Right atrium auricular region (tissue), 2 donors: ENCODE data around the gene TMEM92. TPM values are rescaled to one million over a fixed set of nuclear protein-coding genes. Genes with fewer than 3 reads are reported as not detected.
A peak's percentile ranks its signal among the peaks of the same experiment; 100 is the strongest.
"Not testable (repeated sequence)": the region's sequence is repeated elsewhere in the genome, so short reads cannot be mapped to it uniquely, and the experiment has no call there.

Experiments
- DNase-seq: peaks from one replicate; pipeline ENCODE4 v3.0.0-alpha.2; 2019; ENCODE audit warnings: low spot score
- H3K27ac ChIP-seq, 2 donors: fragments of 200-600 bp; sonication (generic); 1 replicate in 1 of 2; 2 replicates in 1 of 2; pipeline ENCODE4 v1.5.1; 2016 to 2019
- H3K27me3 ChIP-seq, 2 donors: fragments of 200-600 bp; sonication (generic); one replicate each; pipeline versions ENCODE4 v1.5.1 to v1.6.0; 2017 to 2019
- H3K36me3 ChIP-seq: fragments of 200-600 bp; sonication (generic); one replicate; pipeline ENCODE4 v1.5.1; 2016
- H3K4me1 ChIP-seq, 2 donors: fragments of 200-600 bp; sonication (generic); one replicate each; pipeline versions ENCODE4 v1.5.1 to v1.6.0; 2017 to 2019
- H3K4me3 ChIP-seq, 2 donors: fragments of 200-600 bp; sonication (generic); 1 replicate in 1 of 2; 2 replicates in 1 of 2; pipeline ENCODE4 v1.5.1; 2017 to 2019; ENCODE audit warnings: mild to moderate bottlenecking in 1 of 2, moderate library complexity in 1 of 2
- H3K9me3 ChIP-seq, 2 donors: fragments of 200-600 bp; sonication (generic); one replicate each; pipeline ENCODE4 v1.5.1; 2019
- CTCF ChIP-seq, 2 donors: fragments of 200-600 bp; sonication (generic); IDR thresholded peaks; one replicate each; pipeline ENCODE4 v1.5.1; 2019; ENCODE audit warnings: antibody characterized with exemption in 2 of 2
- total RNA-seq, 2 donors: library from RNA; depleted of rRNA; stranded (reverse); fragments of >200 nt; gene quantifications; one replicate each; pipeline ENCODE4 v1.1.0, GENCODE V29; 2016

TMEM92 gene
- total RNA-seq, 2 donors from 2014 or later = not detected

DNA sequence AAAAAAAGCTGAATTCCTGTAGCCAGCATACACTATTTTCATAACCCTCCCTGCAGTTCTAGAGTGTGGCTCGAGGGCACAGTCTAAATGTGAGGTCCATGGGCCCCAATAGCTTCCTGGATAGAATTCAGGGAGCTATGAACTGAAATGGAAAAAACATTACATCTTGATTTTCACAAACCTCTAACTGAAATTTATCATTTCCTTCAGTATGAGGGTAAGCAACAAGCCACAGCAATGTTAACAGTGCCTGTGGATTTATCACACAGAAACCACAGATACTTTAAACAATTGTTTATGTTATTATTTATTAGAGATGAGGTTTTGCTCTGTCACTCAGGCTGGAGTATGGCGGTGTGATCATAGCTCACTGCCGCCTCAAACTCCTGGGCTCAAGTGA is 18.2 kb downstream of the TMEM92 start:
- TF ChIP-seq CTCF (IDR thresholded peaks at IDR 0.05) = no peak
- H3K36me3 ChIP-seq = no peaks in the 10 kb centered on the region
- no peaks in the 10 kb centered on the region for H3K27me3 ChIP-seq
- peaks cover 0 to 24% of the 10 kb centered on the region in 2 donors for H3K4me1 ChIP-seq
- DNase-seq = no peak
- H3K27ac ChIP-seq = no peak overlapping the region
- no peaks in the 10 kb centered on the region for H3K9me3 ChIP-seq
- no peak overlapping the region for H3K4me3 ChIP-seq

DNA sequence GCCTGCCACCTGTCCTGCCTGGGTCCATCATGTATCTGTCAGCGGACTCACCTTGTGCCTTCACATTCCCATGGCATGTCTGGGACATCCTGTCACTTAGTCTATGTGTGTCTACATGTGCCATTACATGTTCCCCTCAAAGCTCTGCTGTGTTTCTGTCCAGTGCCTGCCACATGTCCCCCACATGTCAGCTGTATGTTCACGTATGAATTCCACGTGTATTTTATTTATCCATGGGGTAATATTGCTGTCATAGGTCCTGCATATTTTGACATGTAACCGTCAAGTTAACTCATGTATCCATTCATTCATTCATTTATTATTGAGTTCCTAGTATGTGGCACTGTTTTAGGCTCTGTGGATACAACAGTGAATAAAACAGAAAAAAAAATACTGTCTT is 20.8 kb downstream of the TMEM92 start:
- Histone ChIP-seq H3K36me3 (no peaks in the 10 kb centered on the region), H3K4me3 (no peak overlapping the region), H3K9me3 (no peaks in the 10 kb centered on the region), H3K4me1 (peaks cover 0 to 10% of the 10 kb centered on the region in 2 donors), H3K27ac (no peak overlapping the region), H3K27me3 (no peaks in the 10 kb centered on the region)
- no peak for TF ChIP-seq CTCF (IDR thresholded peaks at IDR 0.05)
- DNase-seq = no peak

DNA sequence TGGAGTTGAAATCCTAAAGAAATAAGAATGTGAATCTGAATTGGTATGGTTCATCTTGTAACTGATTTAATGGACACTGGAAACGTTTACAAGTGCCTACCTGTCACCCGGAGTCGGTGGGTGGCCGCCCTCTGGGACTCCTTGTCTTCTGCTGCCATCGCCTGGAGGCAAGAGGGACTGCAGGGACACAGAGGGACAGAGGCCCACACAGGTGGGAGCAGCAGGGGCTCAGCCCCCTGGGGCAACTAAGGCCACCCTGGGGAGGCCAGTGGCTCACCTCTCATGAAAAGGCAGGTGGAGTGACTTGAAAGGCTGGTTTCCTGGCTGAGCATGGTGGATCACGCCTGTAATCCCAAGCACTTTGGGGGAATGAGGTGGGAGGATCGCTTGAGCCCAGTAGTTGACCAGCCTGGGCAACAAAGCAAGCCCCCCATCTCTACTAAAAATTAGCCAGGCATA is 23.2 kb downstream of the TMEM92 start:
- DNase-seq = peak; percentile 82
- H3K27me3 ChIP-seq = no peaks in the 10 kb centered on the region
- H3K9me3 ChIP-seq = no peaks in the 10 kb centered on the region
- H3K4me3 ChIP-seq = no peak overlapping the region
- H3K4me1 ChIP-seq = no peaks in the 10 kb centered on the region
- no peak overlapping the region for H3K27ac ChIP-seq
- TF ChIP-seq CTCF (IDR thresholded peaks at IDR 0.05) = peak; percentile 88 to 97
- H3K36me3 ChIP-seq = no peaks in the 10 kb centered on the region

- Histone ChIP-seq H3K27ac (no peak overlapping the region), H3K36me3 (no peaks in the 10 kb centered on the region), H3K4me3 (no peak overlapping the region), H3K4me1 (no peaks in the 10 kb centered on the region), H3K9me3 (no peaks in the 10 kb centered on the region), H3K27me3 (no peaks in the 10 kb centered on the region)
- no peak for TF ChIP-seq CTCF (IDR thresholded peaks at IDR 0.05)
- no peak for DNase-seq
These were observed 23.8 kb downstream of the TMEM92 start for GRCh38 chr17:50298018-50298417.

- Histone ChIP-seq H3K36me3 (no peaks in the 10 kb centered on the region), H3K9me3 (no peaks in the 10 kb centered on the region), H3K4me1 (peaks cover 0 to 5% of the 10 kb centered on the region in 2 donors), H3K27me3 (no peaks in the 10 kb centered on the region), H3K27ac (no peak overlapping the region), H3K4me3 (no peak overlapping the region)
- no peak for TF ChIP-seq CTCF (IDR thresholded peaks at IDR 0.05)
- no peak for DNase-seq
These were observed 25.5 kb downstream of the TMEM92 start for GRCh38 chr17:50299776-50300175.

DNA sequence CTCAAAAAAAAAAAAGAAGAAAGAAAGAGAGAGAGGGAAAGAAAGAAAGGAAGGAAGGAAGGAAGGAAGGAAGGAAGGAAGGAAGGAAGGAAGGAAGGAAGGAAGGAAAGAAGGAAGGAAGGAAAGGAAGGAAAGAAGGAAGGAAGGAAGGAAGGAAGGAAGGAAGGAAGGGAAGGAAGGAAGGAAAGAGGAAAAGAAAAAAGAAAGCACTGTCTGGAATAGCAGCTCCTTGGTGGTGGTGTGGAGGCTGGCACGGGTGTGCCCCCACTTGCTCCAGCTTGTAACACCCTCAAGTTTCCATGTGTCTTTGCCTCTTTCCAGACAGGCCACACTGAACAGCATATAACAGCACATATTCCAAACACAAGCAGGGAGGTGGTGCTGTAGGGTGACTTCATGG is 26.6 kb downstream of the TMEM92 start:
- not testable (repeated sequence) for H3K4me3 ChIP-seq, H3K27me3 ChIP-seq, H3K27ac ChIP-seq, DNase-seq, H3K36me3 ChIP-seq, H3K9me3 ChIP-seq
- peaks cover 0 to 11% of the 10 kb centered on the region in 2 donors for H3K4me1 ChIP-seq
